ENCODE results near the gene RNF186. TPM values are rescaled to one million over a fixed set of nuclear protein-coding genes. Genes with fewer than 3 reads are reported as not detected.
A peak's percentile ranks its signal among the peaks of the same experiment; 100 is the strongest.

The RNF186 gene
- total RNA-seq (not detected), polyA plus RNA-seq (1 to 10 TPM in 1 of 2 donors, not detected in 1; 8.0 TPM)
- long read RNA-seq, donor 1 = 0 reads
- long read RNA-seq, donor 2 = 0 reads

- intact Hi-C loops (cut with DNase I) = loop anchor here in 1 of 2 donors (5.0 kb wide), 1 partner anchor 98 kb away; no protein-coding TSS in a partner anchor
- Histone ChIP-seq H3K9me3 (ENCODE audit: control insufficient read depth, low read length) (no peaks in the 10 kb centered on the region), H3K27me3 (ENCODE audit: control insufficient read depth in 1 of 2, insufficient read depth in 2 of 2, low read length in 1 of 2) (no peaks in the 10 kb centered on the region), H3K4me1 (ENCODE audit: control insufficient read depth in 1 of 2, insufficient read depth in 2 of 2, low read length in 2 of 2) (no peaks in the 10 kb centered on the region), H3K36me3 (ENCODE audit: control insufficient read depth in 1 of 2, insufficient read depth in 2 of 2, low read length in 1 of 2) (no peaks in the 10 kb centered on the region), H3K27ac (ENCODE audit: low read depth in 1 of 2, low read length in 2 of 2) (no peak within 1 kb of the TSS), H3K4me3 (ENCODE audit: low read length in 2 of 2) (no peak within 1 kb of the TSS)
- 90 to 92% methylated on average over 19 to 22 of the region's 22 CpGs for WGBS, 2 donors
- DNase-seq (no peak), ATAC-seq (ENCODE audit: low FRiP score) (peak; percentile 28)
Observed at GRCh38 chr1:19814681-19815503, at the start of gene RNF186. TSS of gene RNF186 (minus strand) at chr1:19815283. CDS start at chr1:19815101, 182 bp downstream.

- Histone ChIP-seq H3K27me3 (ENCODE audit: control insufficient read depth in 1 of 2, insufficient read depth in 2 of 2, low read length in 1 of 2) (peaks cover 0 to 1% of the 10 kb centered on the region in 2 donors), H3K9me3 (ENCODE audit: control insufficient read depth, low read length) (peaks cover 5% of the 10 kb centered on the region), H3K36me3 (ENCODE audit: control insufficient read depth in 1 of 2, insufficient read depth in 2 of 2, low read length in 1 of 2) (no peaks in the 10 kb centered on the region), H3K4me3 (ENCODE audit: low read length in 2 of 2) (no peak overlapping the region), H3K4me1 (ENCODE audit: control insufficient read depth in 1 of 2, insufficient read depth in 2 of 2, low read length in 2 of 2) (no peaks in the 10 kb centered on the region), H3K27ac (ENCODE audit: low read depth in 1 of 2, low read length in 2 of 2) (no peak overlapping the region)
- WGBS, 2 donors = 77 to 85% methylated on average over 1 of the region's 1 CpG
- intact Hi-C loops (cut with DNase I) = no loop called here
- DNase-seq (no peak), ATAC-seq (ENCODE audit: low FRiP score) (no peak)
Observed at GRCh38 chr1:19864570-19865160, 49.6 kb upstream of the RNF186 start.

GRCh38 chr1:19862944-19863343 lies 47.9 kb upstream of the RNF186 start:
- Histone ChIP-seq H3K36me3 (ENCODE audit: control insufficient read depth in 1 of 2, insufficient read depth in 2 of 2, low read length in 1 of 2) (no peaks in the 10 kb centered on the region), H3K27ac (ENCODE audit: low read depth in 1 of 2, low read length in 2 of 2) (no peak overlapping the region), H3K4me1 (ENCODE audit: control insufficient read depth in 1 of 2, insufficient read depth in 2 of 2, low read length in 2 of 2) (no peaks in the 10 kb centered on the region), H3K27me3 (ENCODE audit: control insufficient read depth in 1 of 2, insufficient read depth in 2 of 2, low read length in 1 of 2) (peaks cover 0 to 1% of the 10 kb centered on the region in 2 donors), H3K9me3 (ENCODE audit: control insufficient read depth, low read length) (peaks cover 5% of the 10 kb centered on the region), H3K4me3 (ENCODE audit: low read length in 2 of 2) (no peak overlapping the region)
- intact Hi-C loops (cut with DNase I) = no loop called here
- no peak for ATAC-seq (ENCODE audit: low FRiP score)
- WGBS, 2 donors = 87 to 89% methylated on average over 3 of the region's 3 CpGs
- DNase-seq = no peak

- peaks cover 5% of the 10 kb centered on the region for H3K9me3 ChIP-seq (ENCODE audit: control insufficient read depth, low read length)
- 70 to 80% methylated on average over 1 of the region's 1 CpG for WGBS, 2 donors
- no peaks in the 10 kb centered on the region for H3K4me1 ChIP-seq (ENCODE audit: control insufficient read depth in 1 of 2, insufficient read depth in 2 of 2, low read length in 2 of 2)
- DNase-seq (no peak), ATAC-seq (ENCODE audit: low FRiP score) (no peak)
- no peaks in the 10 kb centered on the region for H3K36me3 ChIP-seq (ENCODE audit: control insufficient read depth in 1 of 2, insufficient read depth in 2 of 2, low read length in 1 of 2)
- H3K27ac ChIP-seq (ENCODE audit: low read depth in 1 of 2, low read length in 2 of 2) = no peak overlapping the region
- intact Hi-C loops (cut with DNase I) = no loop called here
- no peak overlapping the region for H3K4me3 ChIP-seq (ENCODE audit: low read length in 2 of 2)
- H3K27me3 ChIP-seq (ENCODE audit: control insufficient read depth in 1 of 2, insufficient read depth in 2 of 2, low read length in 1 of 2) = peaks cover 0 to 1% of the 10 kb centered on the region in 2 donors
Observed at GRCh38 chr1:19861842-19862530, 46.9 kb upstream of the RNF186 start.

- Histone ChIP-seq H3K36me3 (ENCODE audit: control insufficient read depth in 1 of 2, insufficient read depth in 2 of 2, low read length in 1 of 2) (no peaks in the 10 kb centered on the region), H3K4me3 (ENCODE audit: low read length in 2 of 2) (no peak overlapping the region), H3K4me1 (ENCODE audit: control insufficient read depth in 1 of 2, insufficient read depth in 2 of 2, low read length in 2 of 2) (no peaks in the 10 kb centered on the region), H3K9me3 (ENCODE audit: control insufficient read depth, low read length) (peaks cover 4% of the 10 kb centered on the region), H3K27me3 (ENCODE audit: control insufficient read depth in 1 of 2, insufficient read depth in 2 of 2, low read length in 1 of 2) (peaks cover 0 to 1% of the 10 kb centered on the region in 2 donors), H3K27ac (ENCODE audit: low read depth in 1 of 2, low read length in 2 of 2) (no peak overlapping the region)
- DNase-seq (no peak), ATAC-seq (ENCODE audit: low FRiP score) (no peak)
- WGBS, 2 donors = 67 to 74% methylated on average over 2 of the region's 2 CpGs
- intact Hi-C loops (cut with DNase I) = no loop called here
Observed at GRCh38 chr1:19861034-19861433, 46.0 kb upstream of the RNF186 start.

GRCh38 chr1:19860418-19860817 lies 45.3 kb upstream of the RNF186 start:
- WGBS, 2 donors = 68 to 77% methylated on average over 2 of the region's 2 CpGs
- no peaks in the 10 kb centered on the region for H3K27me3 ChIP-seq (ENCODE audit: control insufficient read depth in 1 of 2, insufficient read depth in 2 of 2, low read length in 1 of 2)
- no peaks in the 10 kb centered on the region for H3K36me3 ChIP-seq (ENCODE audit: control insufficient read depth in 1 of 2, insufficient read depth in 2 of 2, low read length in 1 of 2)
- ATAC-seq (ENCODE audit: low FRiP score) = no peak
- no peak overlapping the region for H3K4me3 ChIP-seq (ENCODE audit: low read length in 2 of 2)
- H3K9me3 ChIP-seq (ENCODE audit: control insufficient read depth, low read length) = no peaks in the 10 kb centered on the region
- H3K27ac ChIP-seq (ENCODE audit: low read depth in 1 of 2, low read length in 2 of 2) = no peak overlapping the region
- H3K4me1 ChIP-seq (ENCODE audit: control insufficient read depth in 1 of 2, insufficient read depth in 2 of 2, low read length in 2 of 2) = no peaks in the 10 kb centered on the region
- DNase-seq = no peak
- intact Hi-C loops (cut with DNase I) = no loop called here

GRCh38 chr1:19859876-19860275 lies 44.8 kb upstream of the RNF186 start:
- H3K36me3 ChIP-seq (ENCODE audit: control insufficient read depth in 1 of 2, insufficient read depth in 2 of 2, low read length in 1 of 2) = no peaks in the 10 kb centered on the region
- intact Hi-C loops (cut with DNase I) = no loop called here
- H3K4me1 ChIP-seq (ENCODE audit: control insufficient read depth in 1 of 2, insufficient read depth in 2 of 2, low read length in 2 of 2) = no peaks in the 10 kb centered on the region
- DNase-seq = no peak
- no peaks in the 10 kb centered on the region for H3K27me3 ChIP-seq (ENCODE audit: control insufficient read depth in 1 of 2, insufficient read depth in 2 of 2, low read length in 1 of 2)
- ATAC-seq (ENCODE audit: low FRiP score) = no peak
- 61 to 65% methylated on average over 2 of the region's 2 CpGs for WGBS, 2 donors
- H3K27ac ChIP-seq (ENCODE audit: low read depth in 1 of 2, low read length in 2 of 2) = no peak overlapping the region
- no peak overlapping the region for H3K4me3 ChIP-seq (ENCODE audit: low read length in 2 of 2)
- H3K9me3 ChIP-seq (ENCODE audit: control insufficient read depth, low read length) = no peaks in the 10 kb centered on the region

GRCh38 chr1:19858893-19859292 lies 43.8 kb upstream of the RNF186 start:
- Histone ChIP-seq H3K9me3 (ENCODE audit: control insufficient read depth, low read length) (no peaks in the 10 kb centered on the region), H3K27ac (ENCODE audit: low read depth in 1 of 2, low read length in 2 of 2) (no peak overlapping the region), H3K36me3 (ENCODE audit: control insufficient read depth in 1 of 2, insufficient read depth in 2 of 2, low read length in 1 of 2) (no peaks in the 10 kb centered on the region), H3K27me3 (ENCODE audit: control insufficient read depth in 1 of 2, insufficient read depth in 2 of 2, low read length in 1 of 2) (no peaks in the 10 kb centered on the region), H3K4me3 (ENCODE audit: low read length in 2 of 2) (no peak overlapping the region), H3K4me1 (ENCODE audit: control insufficient read depth in 1 of 2, insufficient read depth in 2 of 2, low read length in 2 of 2) (no peaks in the 10 kb centered on the region)
- ATAC-seq (ENCODE audit: low FRiP score) (no peak), DNase-seq (no peak)
- intact Hi-C loops (cut with DNase I) = no loop called here
- WGBS, 2 donors = 15 to 18% methylated on average over 5 of the region's 5 CpGs

Data from aorta (tissue), 5 donors.